HG03139 (cell line): Measurements from ENCODE around the gene TNRC18.

Experiments
- ATAC-seq: cut with Tn5 transposase; IDR thresholded peaks from one replicate; pipeline ENCODE4 v1.9.1; 2021; ENCODE audit not compliant: unreplicated experiment

TNRC18 gene

GRCh38 chr7:5450549-5451327 is 27.1 kb upstream of the TNRC18 start:
- no peak for ATAC-seq

- no peak for ATAC-seq
Measured at GRCh38 chr7:5448378-5449037, 24.9 kb upstream of the TNRC18 start.

- no peak for ATAC-seq
Measured at GRCh38 chr7:5445981-5446594, 22.5 kb upstream of the TNRC18 start.

GRCh38 chr7:5443678-5444077 is 20.0 kb upstream of the TNRC18 start:
- no peak for ATAC-seq

GRCh38 chr7:5442757-5443305 is 19.2 kb upstream of the TNRC18 start:
- no peak for ATAC-seq

- no peak for ATAC-seq
Measured at GRCh38 chr7:5441840-5442503, 18.3 kb upstream of the TNRC18 start.

- ATAC-seq, result no peak
Measured at GRCh38 chr7:5439572-5440496, 16.2 kb upstream of the TNRC18 start.

GRCh38 chr7:5439209-5439571 is 15.6 kb upstream of the TNRC18 start:
- ATAC-seq, result no peak

- ATAC-seq, result no peak
Measured at GRCh38 chr7:5437987-5438386, 14.4 kb upstream of the TNRC18 start.

GRCh38 chr7:5437348-5437892 is 13.8 kb upstream of the TNRC18 start:
- ATAC-seq, result no peak

- ATAC-seq, result no peak
Measured at GRCh38 chr7:5436003-5436678, 12.5 kb upstream of the TNRC18 start.

- no peak for ATAC-seq
Measured at GRCh38 chr7:5435291-5436002, 11.8 kb upstream of the TNRC18 start.

- no peak for ATAC-seq
Measured at GRCh38 chr7:5433181-5433580, 9.5 kb upstream of the TNRC18 start.

- no peak for ATAC-seq
Measured at GRCh38 chr7:5432691-5433090, 9.1 kb upstream of the TNRC18 start.

GRCh38 chr7:5431560-5432015 is 8.0 kb upstream of the TNRC18 start:
- ATAC-seq, result no peak

- ATAC-seq, result no peak
Measured at GRCh38 chr7:5430612-5430947, 6.9 kb upstream of the TNRC18 start.

- no peak for ATAC-seq
Measured at GRCh38 chr7:5429857-5430611, 6.4 kb upstream of the TNRC18 start.

- ATAC-seq, result no peak
Measured at GRCh38 chr7:5429253-5429856, 5.7 kb upstream of the TNRC18 start.
